Suprapubic skin (tissue), 4 donors: ENCODE data around the gene AHRR. TPM values are rescaled to one million over a fixed set of nuclear protein-coding genes. Genes with fewer than 3 reads are reported as not detected.
A peak's percentile ranks its signal among the peaks of the same experiment; 100 is the strongest.

Experiments
- DNase-seq, 2 donors: peaks; one replicate each; pipeline ENCODE4 v3.0.0-alpha.2; 2019; ENCODE audit warnings: low spot score in 2 of 2
- H3K27ac ChIP-seq: fragments of 200-600 bp; sonication (generic); one replicate; pipeline ENCODE4 v1.5.1; 2019
- H3K27me3 ChIP-seq: fragments of 200-600 bp; sonication (generic); one replicate; pipeline ENCODE4 v1.5.1; 2019
- H3K36me3 ChIP-seq: fragments of 200-600 bp; sonication (generic); one replicate; pipeline ENCODE4 v1.5.1; 2019
- H3K4me1 ChIP-seq: fragments of 200-600 bp; sonication (generic); one replicate; pipeline ENCODE4 v1.5.1; 2019
- H3K4me3 ChIP-seq: fragments of 200-600 bp; sonication (generic); one replicate; pipeline ENCODE4 v1.5.1; 2019; ENCODE audit warnings: mild to moderate bottlenecking
- H3K9me3 ChIP-seq: fragments of 200-600 bp; sonication (generic); one replicate; pipeline ENCODE4 v1.5.1; 2019
- CTCF ChIP-seq, 2 donors: fragments of 200-600 bp in 1 of 2; fragments of 450-650 bp in 1 of 2; sonication (generic) in 1 of 2; IDR thresholded peaks; one replicate each; pipeline ENCODE4 v1.5.1; 2016 to 2019; ENCODE audit warnings: antibody characterized with exemption in 2 of 2, mild to moderate bottlenecking in 1 of 2, moderate library complexity in 1 of 2
- EP300 ChIP-seq: sonication (generic); formaldehyde crosslinking; IDR thresholded peaks from one replicate; pipeline ENCODE4 v1.6.1; 2017; ENCODE audit warnings: antibody characterized with exemption
- POLR2A ChIP-seq, 2 donors: fragments of 450-650 bp; IDR thresholded peaks; one replicate each; pipeline ENCODE4 v1.6.1; 2017; ENCODE audit warnings: antibody characterized with exemption in 2 of 2, mild to moderate bottlenecking in 2 of 2, moderate library complexity in 2 of 2
- POLR2AphosphoS5 ChIP-seq, 3 donors: sonication (generic); formaldehyde crosslinking; IDR thresholded peaks; one replicate each; pipeline ENCODE4 v1.6.1; 2017; ENCODE audit warnings: antibody characterized with exemption in 3 of 3
- WGBS: methylation state at CpG from one replicate; pipeline ENCODE4 v1.1.5; 2018; 5-methylcytosine and 5-hydroxymethylcytosine counted together
- total RNA-seq, 4 donors: library from RNA; depleted of rRNA; stranded (reverse); fragments of >200 nt; gene quantifications; one replicate each; pipeline ENCODE4 v1.1.0, GENCODE V29; 2016

Gene AHRR
- total RNA-seq, 4 donors from 2014 or later: 3.0 to 10.7 (median 4.2) TPM

GRCh38 chr5:352639-353611 is 31.4 kb downstream of the AHRR start:
- Histone ChIP-seq H3K27ac (no peak overlapping the region), H3K36me3 (no peaks in the 10 kb centered on the region), H3K9me3 (no peaks in the 10 kb centered on the region), H3K4me1 (no peaks in the 10 kb centered on the region), H3K4me3 (no peak overlapping the region), H3K27me3 (peaks cover 2% of the 10 kb centered on the region)
- WGBS: 73% methylated on average over 22 of the region's 22 CpGs
- TF ChIP-seq EP300: no peak
- TF ChIP-seq CTCF (IDR thresholded peaks at IDR 0.05): no peak
- no peak for TF ChIP-seq POLR2A (IDR thresholded peaks at IDR 0.05)
- TF ChIP-seq POLR2AphosphoS5 (IDR thresholded peaks at IDR 0.05): no peak
- DNase-seq: no peak

DNA sequence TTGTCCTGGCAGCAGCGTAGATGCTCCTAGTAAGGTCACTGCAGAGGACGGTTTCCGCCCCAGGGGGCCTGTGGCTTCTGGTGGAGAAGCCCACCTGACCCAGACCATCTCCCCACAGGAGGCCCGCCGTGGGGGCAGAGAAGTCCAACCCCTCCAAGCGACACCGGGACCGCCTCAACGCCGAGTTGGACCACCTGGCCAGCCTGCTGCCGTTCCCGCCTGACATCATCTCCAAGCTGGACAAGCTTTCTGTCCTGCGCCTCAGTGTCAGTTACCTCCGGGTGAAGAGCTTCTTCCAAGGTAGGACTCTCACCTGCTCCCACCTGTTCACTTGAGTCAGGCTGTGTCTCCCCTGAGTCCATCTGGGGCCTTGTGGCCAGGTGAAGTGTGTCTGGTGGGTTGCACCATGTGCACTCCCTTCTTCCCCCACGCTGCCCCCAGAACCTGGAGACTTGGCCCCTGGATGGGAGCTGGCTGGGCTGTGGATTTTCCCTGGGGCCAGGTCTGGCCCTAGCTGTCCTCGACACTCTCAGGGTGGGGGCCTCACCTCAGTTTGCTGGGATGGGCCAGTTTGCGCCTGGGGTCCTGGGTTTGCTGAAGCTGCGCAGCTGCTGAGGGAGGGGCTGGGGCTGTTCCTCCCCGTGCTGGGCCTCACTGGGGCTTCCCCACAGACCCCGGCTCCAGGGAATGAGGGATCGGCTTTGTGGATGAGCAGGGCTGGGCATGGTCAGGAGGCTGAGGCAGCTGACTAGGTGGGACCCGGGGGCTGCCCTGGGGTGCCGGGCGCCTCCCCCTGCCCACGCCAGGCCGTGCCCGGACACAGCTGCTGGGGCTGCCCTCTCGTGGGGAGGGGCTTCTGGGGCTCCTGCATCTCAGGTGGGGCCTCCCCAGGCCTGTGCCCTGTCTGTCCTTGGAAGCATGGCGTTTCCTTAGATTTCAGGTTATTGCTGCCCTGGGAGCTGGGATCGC is 32.4 kb downstream of the AHRR start:
- H3K27ac ChIP-seq: no peak overlapping the region
- no peaks in the 10 kb centered on the region for H3K4me1 ChIP-seq
- WGBS: 91% methylated on average over 16 of the region's 30 CpGs
- no peaks in the 10 kb centered on the region for H3K9me3 ChIP-seq
- DNase-seq: peak in 1 of 2 donors; percentile 69
- no peaks in the 10 kb centered on the region for H3K36me3 ChIP-seq
- no peak overlapping the region for H3K4me3 ChIP-seq
- TF ChIP-seq CTCF (IDR thresholded peaks at IDR 0.05) (no peak), POLR2AphosphoS5 (IDR thresholded peaks at IDR 0.05) (no peak), POLR2A (IDR thresholded peaks at IDR 0.05) (no peak), EP300 (no peak)
- H3K27me3 ChIP-seq: no peaks in the 10 kb centered on the region

GRCh38 chr5:354581-355378 is 33.3 kb downstream of the AHRR start:
- Histone ChIP-seq H3K27ac (no peak overlapping the region), H3K27me3 (no peaks in the 10 kb centered on the region), H3K36me3 (no peaks in the 10 kb centered on the region), H3K9me3 (no peaks in the 10 kb centered on the region), H3K4me1 (no peaks in the 10 kb centered on the region), H3K4me3 (no peak overlapping the region)
- TF ChIP-seq POLR2AphosphoS5 (IDR thresholded peaks at IDR 0.05) (no peak), POLR2A (IDR thresholded peaks at IDR 0.05) (no peak), EP300 (no peak), CTCF (IDR thresholded peaks at IDR 0.05) (no peak)
- 89% methylated on average over 11 of the region's 23 CpGs for WGBS
- no peak for DNase-seq

GRCh38 chr5:355379-355935 is 33.9 kb downstream of the AHRR start:
- Histone ChIP-seq H3K27me3 (no peaks in the 10 kb centered on the region), H3K4me3 (no peak overlapping the region), H3K36me3 (no peaks in the 10 kb centered on the region), H3K27ac (no peak overlapping the region), H3K9me3 (no peaks in the 10 kb centered on the region), H3K4me1 (no peaks in the 10 kb centered on the region)
- 84% methylated on average over 12 of the region's 19 CpGs for WGBS
- TF ChIP-seq POLR2A (IDR thresholded peaks at IDR 0.05) (no peak), EP300 (no peak), CTCF (IDR thresholded peaks at IDR 0.05) (no peak), POLR2AphosphoS5 (IDR thresholded peaks at IDR 0.05) (no peak)
- peak in 1 of 2 donors; percentile 59 for DNase-seq
